Left ventricle myocardium superior (tissue), 1 donor: ENCODE measurements around the gene CTDSPL. TPM values are rescaled to one million over a fixed set of nuclear protein-coding genes. Genes with fewer than 3 reads are reported as not detected.

Experiments used
- ATAC-seq: fragments of 200-7000 bp; cut with Tn5 transposase; one replicate; pipeline ENCODE4 v1.9.1; 2020; ENCODE audit warnings: mild to moderate bottlenecking, moderate library complexity
- DNase-seq: peaks from one replicate; pipeline ENCODE4 v3.0.0-alpha.2; 2020
- intact Hi-C: fragments of 100-400 bp; cut with micrococcal nuclease; formaldehyde crosslinking; loops from one replicate; pipeline ENCODE4 v1.11.0; 2022
- total RNA-seq: library from RNA; stranded (reverse); fragmentation: NEBNext Ultra II Directional; extraction: Animal tissue kit (Norgen Biotek cat#: 25700); gene quantifications from one replicate; pipeline ENCODE4 v1.2.1, GENCODE V29; 2021
- donor health status: DM: no; HTN: yes; CAD: no; lungs with severe emphysema.

The CTDSPL gene
- total RNA-seq, 1 donor from 2014 or later, result 53.8 TPM

- peak; percentile 88 for ATAC-seq
- intact Hi-C loops, result no loop called here
Measured at GRCh38 chr3:37935290-37935668, 73.6 kb downstream of the CTDSPL start.

DNA sequence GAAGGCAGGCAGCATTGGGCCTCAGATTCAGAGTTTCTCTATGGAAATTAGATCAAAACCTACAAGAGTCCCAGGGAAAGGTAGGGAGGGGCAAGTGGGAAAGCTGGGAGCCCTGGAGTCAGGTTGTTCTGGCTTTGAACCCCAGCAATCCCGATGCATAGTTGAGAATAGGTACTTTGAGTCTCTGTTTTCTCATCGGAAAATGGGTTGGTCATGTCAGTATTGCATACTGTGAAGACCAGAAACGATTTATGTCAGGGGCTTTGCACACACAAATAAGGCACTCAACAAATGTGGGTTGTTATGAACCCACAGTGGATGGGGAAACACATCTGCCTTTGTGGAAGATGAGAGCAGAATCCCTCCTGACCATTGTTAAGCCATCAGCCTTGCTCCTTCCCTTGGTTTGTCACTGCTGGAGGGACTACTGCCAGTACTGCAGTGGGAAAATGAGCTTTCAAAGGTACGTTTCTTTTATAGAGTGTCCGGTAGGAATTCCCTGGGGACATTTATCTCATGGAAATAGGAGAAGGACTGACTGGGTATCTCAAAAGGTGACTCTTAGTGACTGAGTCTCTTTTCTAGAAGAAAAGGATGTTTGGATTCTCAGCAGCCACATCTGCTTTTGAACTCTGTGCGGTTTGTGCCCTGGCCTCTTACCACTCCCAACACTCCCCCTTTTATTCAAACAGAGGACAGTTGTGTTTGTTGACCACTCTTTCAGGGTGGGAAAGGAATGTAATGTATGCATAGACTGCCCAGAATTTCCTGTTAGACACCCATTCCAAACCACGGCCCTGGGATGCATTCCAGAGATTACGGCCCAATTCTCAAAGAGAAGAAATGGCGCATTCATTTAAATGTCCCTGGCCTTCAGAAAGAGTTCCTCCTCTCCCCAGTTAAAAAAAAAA is 74.3 kb downstream of the CTDSPL start:
- no peak for DNase-seq
- intact Hi-C loops, result no loop called here
- peak; percentile 44 for ATAC-seq

More at GRCh38 chr3:37935290-37935668, 73.6 kb downstream of the CTDSPL start:
- DNase-seq, result no peak

DNA sequence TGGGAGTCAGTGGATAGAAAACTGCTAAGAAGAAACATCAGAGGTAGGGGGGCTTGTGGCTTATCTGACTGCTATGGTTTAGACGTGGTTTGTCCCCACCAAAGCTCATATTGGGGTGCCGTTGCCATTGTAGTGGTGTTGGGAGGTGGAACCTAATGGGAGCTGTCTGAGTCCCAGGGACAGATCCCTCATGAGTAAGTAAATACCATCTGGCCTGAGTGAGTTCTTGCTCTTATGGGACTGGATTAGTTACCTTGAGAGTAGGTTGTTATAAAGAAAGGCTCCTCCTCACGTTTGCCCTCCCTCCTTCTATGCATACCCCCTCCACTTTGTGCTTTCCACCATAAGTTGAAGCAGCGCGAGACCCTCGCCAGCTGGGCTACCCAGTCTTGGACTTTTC is 75.5 kb downstream of the CTDSPL start:
- no peak for ATAC-seq
- no peak for DNase-seq

GRCh38 chr3:37938011-37938410 is 76.3 kb downstream of the CTDSPL start:
- intact Hi-C loops, result no loop called here
- DNase-seq, result no peak
- ATAC-seq, result no peak

More for the DNA sequence above, 75.5 kb downstream of the CTDSPL start:
- intact Hi-C loops, result no loop called here

GRCh38 chr3:37940242-37940908 is 78.7 kb downstream of the CTDSPL start:
- intact Hi-C loops, result no loop called here
- ATAC-seq, result no peak
- DNase-seq, result no peak

- DNase-seq (no peak), ATAC-seq (peak; percentile 22)
- intact Hi-C loops, result no loop called here
Measured at GRCh38 chr3:37941608-37942508, 80.2 kb downstream of the CTDSPL start.

DNA sequence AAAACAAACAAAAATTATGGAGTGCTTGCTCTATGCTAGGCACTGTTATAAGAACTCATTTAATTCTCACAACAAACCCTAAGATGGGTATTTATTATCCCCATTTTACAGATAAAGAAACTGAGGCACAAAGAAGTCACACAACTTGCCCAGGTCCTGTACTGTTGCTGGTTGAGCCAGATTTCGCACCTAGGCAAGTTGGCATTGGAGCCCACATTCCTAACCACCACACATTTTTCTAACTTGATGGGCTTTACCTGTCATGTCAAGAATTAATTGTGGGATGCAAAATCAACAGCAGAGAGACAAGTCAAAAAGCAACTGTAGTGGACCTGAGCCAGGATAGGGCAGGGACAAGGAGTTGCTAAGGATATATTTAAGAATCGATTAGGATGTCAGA is 81.0 kb downstream of the CTDSPL start:
- intact Hi-C loops, result no loop called here
- no peak for ATAC-seq
- no peak for DNase-seq

DNA sequence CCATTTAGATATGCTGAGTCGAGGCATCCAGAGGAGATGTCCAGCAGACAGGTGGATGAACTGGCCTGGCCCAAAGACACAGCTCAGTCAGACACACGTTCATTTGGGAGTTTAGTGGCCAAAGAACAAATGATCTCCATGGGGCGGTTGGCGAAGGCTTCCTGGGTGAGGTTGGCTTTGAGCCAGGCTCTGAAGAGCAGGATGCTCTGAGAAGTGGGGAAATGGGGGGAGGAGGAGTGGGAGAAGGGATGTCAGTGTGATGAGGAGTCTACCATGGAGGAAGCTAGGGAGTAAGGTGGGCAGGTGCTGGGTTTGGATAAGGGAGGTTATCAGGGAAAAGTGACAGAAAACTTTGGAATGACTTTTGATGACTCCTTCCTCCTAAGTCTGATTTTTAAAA is 81.4 kb downstream of the CTDSPL start:
- intact Hi-C loops, result no loop called here
- ATAC-seq (no peak), DNase-seq (no peak)

- ATAC-seq (no peak), DNase-seq (no peak)
- intact Hi-C loops, result no loop called here
Measured at GRCh38 chr3:37943631-37944314, 82.1 kb downstream of the CTDSPL start.

DNA sequence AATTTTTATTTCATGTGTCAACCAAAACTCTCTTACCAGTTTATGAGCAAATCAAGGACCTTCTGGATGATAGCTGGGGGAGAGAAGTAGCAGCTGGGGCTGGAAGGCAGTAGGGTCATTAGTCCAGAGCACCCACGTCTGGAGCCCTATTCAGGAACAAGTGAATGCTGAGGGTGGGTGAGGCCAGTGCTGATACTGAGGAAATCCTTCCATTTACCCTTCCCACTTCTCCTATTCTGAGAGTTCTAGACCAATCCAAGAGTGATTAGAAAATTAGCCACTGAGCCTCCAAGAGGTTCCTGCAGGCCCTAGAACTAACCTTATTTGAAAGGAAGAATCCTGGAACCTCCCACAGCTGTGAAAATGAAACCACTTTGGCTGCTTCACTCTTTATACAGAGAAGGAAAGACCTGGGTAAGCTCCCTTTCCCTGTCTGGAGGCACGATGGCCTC is 82.7 kb downstream of the CTDSPL start:
- peak; percentile 52 for ATAC-seq
- no peak for DNase-seq
- intact Hi-C loops, result no loop called here

DNA sequence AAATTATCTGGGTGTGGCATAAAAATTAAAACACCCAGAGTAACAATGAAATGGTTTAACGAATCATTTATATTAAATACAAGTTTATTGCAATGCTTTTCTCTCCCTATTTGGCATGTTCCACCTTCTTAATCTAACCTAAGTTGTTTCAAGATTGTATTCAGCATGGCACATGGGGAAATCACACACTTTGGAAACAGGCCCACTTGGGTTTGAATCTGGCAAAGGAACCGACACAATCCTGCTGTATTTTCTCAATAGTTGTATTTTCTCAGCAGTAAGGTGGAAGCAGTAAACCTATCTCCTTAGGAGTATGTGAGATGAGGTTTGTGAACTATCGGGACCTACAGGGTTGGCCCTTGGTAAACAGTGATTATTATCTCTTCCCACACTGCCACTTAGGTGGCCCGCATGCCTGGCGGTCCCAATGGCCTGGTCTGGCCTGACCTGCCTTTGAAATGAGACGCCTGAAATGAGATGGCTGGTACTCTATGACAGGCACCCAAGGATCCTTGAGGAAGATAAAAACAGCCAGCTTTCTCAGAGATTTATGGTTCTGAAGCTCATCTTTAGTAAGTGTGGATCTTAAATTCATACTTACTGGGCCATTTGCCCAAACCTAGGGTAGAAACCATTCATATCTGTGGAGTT is 83.6 kb downstream of the CTDSPL start:
- intact Hi-C loops, result no loop called here
- no peak for ATAC-seq

GRCh38 chr3:37945807-37946530 is 84.3 kb downstream of the CTDSPL start:
- ATAC-seq (peak; percentile 72), DNase-seq (peak; percentile 30)
- intact Hi-C loops, result no loop called here

More for the DNA sequence above, 83.6 kb downstream of the CTDSPL start:
- DNase-seq, result no peak

GRCh38 chr3:37946531-37946889 is 84.8 kb downstream of the CTDSPL start:
- intact Hi-C loops, result no loop called here
- no peak for ATAC-seq
- no peak for DNase-seq

DNA sequence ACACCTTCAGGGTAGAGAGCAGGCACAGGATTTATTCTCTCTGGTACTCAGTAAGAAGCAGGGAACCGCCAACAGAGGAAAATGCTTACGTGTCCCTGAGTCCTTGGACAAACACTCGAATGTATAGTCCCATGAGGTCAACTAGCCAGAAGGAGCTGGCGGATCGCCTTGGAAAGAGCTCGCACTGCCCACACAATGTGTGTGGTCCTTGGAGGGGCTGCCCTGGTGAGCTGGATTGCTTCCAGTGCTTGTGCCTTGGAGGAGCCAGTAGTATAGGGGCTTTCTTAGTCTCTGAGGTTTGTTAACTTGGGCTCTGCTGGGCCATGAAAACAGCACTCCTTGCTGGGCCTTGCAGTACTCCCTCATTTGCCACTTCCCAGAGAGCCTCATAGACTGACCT is 88.2 kb downstream of the CTDSPL start:
- ATAC-seq (no peak), DNase-seq (no peak)
- intact Hi-C loops, result no loop called here

DNA sequence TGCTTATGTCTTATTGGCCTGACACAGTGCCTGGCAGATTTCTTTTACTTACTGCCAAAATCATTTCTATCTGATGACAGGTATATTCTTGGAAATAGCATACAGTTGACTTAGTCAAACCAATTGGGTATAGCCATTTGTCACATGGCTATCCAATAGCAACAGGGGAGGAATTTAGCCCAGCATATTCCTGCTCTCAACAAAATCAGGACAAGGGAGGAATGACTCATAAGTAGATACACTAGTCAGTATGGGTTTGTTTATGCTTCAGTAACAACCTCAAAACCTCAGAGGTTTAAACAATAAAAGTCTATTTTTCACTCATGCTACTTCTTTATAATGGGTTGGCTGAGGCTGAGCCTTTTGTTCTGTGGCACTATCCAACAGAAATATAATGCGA is 90.9 kb downstream of the CTDSPL start:
- ATAC-seq (no peak), DNase-seq (no peak)
- intact Hi-C loops, result no loop called here

GRCh38 chr3:37953226-37953625 is 91.5 kb downstream of the CTDSPL start:
- no peak for DNase-seq
- ATAC-seq, result no peak
- intact Hi-C loops, result no loop called here

DNA sequence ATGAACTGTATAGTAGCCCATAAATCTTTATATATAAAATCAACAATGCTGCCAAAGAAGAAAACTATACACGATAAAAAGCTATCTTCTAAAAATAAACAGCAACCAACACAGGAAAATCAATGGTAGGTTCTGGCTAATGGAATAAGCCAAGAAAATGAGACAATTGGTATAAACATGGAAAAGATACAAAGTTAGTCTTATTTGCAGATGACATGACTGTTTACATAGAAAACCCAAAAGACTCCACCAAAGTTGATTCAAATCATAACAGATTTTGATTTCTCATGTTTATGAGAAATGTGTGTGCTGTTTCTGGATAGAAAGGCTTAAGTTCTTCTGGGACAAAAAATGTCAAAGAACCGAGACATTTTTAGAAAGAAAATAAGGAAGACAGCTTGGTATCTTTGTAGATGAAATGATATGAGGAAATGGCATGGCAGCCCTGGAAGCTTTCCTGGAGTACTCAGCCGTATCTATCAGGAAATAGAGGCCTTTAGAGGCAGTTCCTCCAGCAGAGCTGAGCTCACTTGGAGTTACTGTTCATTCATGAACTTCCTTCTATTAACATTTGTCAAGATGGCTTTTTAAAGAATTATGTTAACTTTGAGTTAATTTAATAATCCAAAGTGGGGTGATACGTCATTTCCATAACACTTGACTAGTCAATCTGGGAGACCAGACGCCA is 92.2 kb downstream of the CTDSPL start:
- ATAC-seq (no peak), DNase-seq (no peak)
- intact Hi-C loops, result no loop called here
